ENCODE measurements around the gene UGT3A2. TPM values are rescaled to one million over a fixed set of nuclear protein-coding genes. Genes with fewer than 3 reads are reported as not detected.

UGT3A2 gene
- total RNA-seq, 1 experiment from 2014 or later, result 13.7 TPM

DNA sequence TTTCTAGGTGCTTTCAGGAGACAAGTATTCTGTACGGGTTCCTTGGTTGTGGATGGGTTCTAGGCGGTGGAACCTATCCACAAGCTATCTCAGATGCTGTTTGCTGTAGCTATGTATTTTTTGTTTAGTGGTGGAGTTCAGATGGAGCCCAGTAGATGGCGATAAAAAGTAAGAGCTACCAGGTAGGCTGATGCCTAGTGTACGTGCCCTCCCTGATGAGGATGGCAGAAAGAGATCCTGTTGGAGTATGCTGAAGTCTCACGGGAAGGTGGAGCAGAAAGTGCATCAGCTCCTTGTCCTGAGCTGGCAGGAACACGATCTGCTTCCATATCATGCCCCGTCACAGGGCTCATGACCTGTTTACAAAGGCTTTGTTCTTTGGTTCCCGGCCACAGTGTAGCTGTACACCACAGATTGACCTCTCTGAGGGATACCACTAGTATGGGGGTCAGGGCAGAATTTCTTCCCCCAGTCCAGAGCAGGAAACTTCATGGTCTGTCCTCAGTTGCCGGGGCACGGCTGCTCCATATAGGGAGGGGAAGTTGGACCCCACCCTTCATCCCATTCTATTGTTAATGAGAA lies 12.6 kb upstream of the UGT3A2 start:
- Histone ChIP-seq H3K18ac (ENCODE audit: insufficient read length, low read depth, low read length) (no peak overlapping the region), H4K5ac (ENCODE audit: insufficient read length, low read depth, low read length) (no peak overlapping the region), H2BK120ac (ENCODE audit: low read depth, low read length, poor library complexity, severe bottlenecking) (no peak overlapping the region), H3K79me1 (ENCODE audit: insufficient read depth, low read depth, low read length, poor library complexity, severe bottlenecking) (no peaks in the 10 kb centered on the region), H2AFZ (ENCODE audit: low read length) (no peak overlapping the region), H3K56ac (ENCODE audit: insufficient read length, low read depth, low read length) (no peak overlapping the region), H3K4me1 (ENCODE audit: insufficient read depth, low read length) (peaks cover 2% of the 10 kb centered on the region; the same call in 1 of the 2 replicates), H4K20me1 (ENCODE audit: control insufficient read depth, insufficient read depth, insufficient read length) (no peaks in the 10 kb centered on the region), H3K4me2 (ENCODE audit: insufficient read depth, insufficient read length, low read length) (peak overlapping the region; percentile 1), H3K9me3 (ENCODE audit: control insufficient read depth, low read depth, low read length) (no peaks in the 10 kb centered on the region), H3K27me3 (ENCODE audit: insufficient read depth, low read length) (no peaks in the 10 kb centered on the region), H4K8ac (replicated peaks; ENCODE audit: insufficient read length, low read depth, low read length) (no peak overlapping the region), H3K14ac (ENCODE audit: insufficient read depth, low read length) (no peak overlapping the region), H3K27ac (ENCODE audit: insufficient read length, low read depth, low read length) (no peak overlapping the region), H3K9ac (ENCODE audit: extremely low read depth, insufficient read length, low read length) (no peak overlapping the region), H4K91ac (ENCODE audit: insufficient read length, low read depth, low read length) (no peak overlapping the region), H3T11ph (ENCODE audit: low read length) (no peak overlapping the region), H3K4ac (ENCODE audit: low read depth, low read length) (no peak overlapping the region), H2BK12ac (ENCODE audit: insufficient read length, low read depth, low read length) (no peak overlapping the region), H3K23ac (ENCODE audit: insufficient read length, low read depth, low read length) (no peak overlapping the region), H2AK5ac (ENCODE audit: insufficient read length, low read length) (no peak overlapping the region), H2BK15ac (ENCODE audit: low read depth, low read length) (no peak overlapping the region), H2BK5ac (ENCODE audit: insufficient read length, low read length) (no peak overlapping the region), H3K79me2 (ENCODE audit: insufficient read depth, low read length) (no peaks in the 10 kb centered on the region), H2BK20ac (ENCODE audit: low read depth, low read length, poor library complexity, severe bottlenecking) (no peak overlapping the region), H3K23me2 (ENCODE audit: insufficient read length, low read depth, low read length, poor library complexity, severe bottlenecking) (no peaks in the 10 kb centered on the region)
- WGBS (ENCODE audit: extremely low coverage, insufficient read length, low lambda C conversion rate), result no CpG with 5 or more reads among the region's 10 CpGs
- no peaks in the 10 kb centered on the region; a peak in 1 of 5 replicates for H3K9me3 Mint-ChIP-seq
- DNase-seq, result peak; percentile 85
- peak overlapping the region; percentile 16 to 51; a peak in 2 of 5 replicates for H3K4me3 Mint-ChIP-seq
- H3K4me1 Mint-ChIP-seq, result peaks cover 30 to 38% of the 10 kb centered on the region in 2 experiments
- H3K36me3 Mint-ChIP-seq (ENCODE audit: insufficient read depth in 1 of 3, low read depth in 3 of 3), result no peaks in the 10 kb centered on the region
- H3K27me3 Mint-ChIP-seq (ENCODE audit: low read depth), result no peaks in the 10 kb centered on the region; the same call in 1 of the 2 replicates
- H3K27ac Mint-ChIP-seq, result peak overlapping the region; percentile 12 to 90 (median 89); a peak in 4 of 7 replicates
- TF ChIP-seq, protein P1, sequence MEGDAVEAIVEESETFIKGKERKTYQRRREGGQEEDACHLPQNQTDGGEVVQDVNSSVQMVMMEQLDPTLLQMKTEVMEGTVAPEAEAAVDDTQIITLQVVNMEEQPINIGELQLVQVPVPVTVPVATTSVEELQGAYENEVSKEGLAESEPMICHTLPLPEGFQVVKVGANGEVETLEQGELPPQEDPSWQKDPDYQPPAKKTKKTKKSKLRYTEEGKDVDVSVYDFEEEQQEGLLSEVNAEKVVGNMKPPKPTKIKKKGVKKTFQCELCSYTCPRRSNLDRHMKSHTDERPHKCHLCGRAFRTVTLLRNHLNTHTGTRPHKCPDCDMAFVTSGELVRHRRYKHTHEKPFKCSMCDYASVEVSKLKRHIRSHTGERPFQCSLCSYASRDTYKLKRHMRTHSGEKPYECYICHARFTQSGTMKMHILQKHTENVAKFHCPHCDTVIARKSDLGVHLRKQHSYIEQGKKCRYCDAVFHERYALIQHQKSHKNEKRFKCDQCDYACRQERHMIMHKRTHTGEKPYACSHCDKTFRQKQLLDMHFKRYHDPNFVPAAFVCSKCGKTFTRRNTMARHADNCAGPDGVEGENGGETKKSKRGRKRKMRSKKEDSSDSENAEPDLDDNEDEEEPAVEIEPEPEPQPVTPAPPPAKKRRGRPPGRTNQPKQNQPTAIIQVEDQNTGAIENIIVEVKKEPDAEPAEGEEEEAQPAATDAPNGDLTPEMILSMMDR (conservative IDR thresholded peaks at IDR 0.05), result peak; percentile 80

Data from H9 (cell line).